Activated CD4-positive, alpha-beta T cell treated with anti-CD3 and anti-CD28 coated beads, Interleukin-2, amount 10 ng/mL, durations not matched to agents 24 days and 14 days (primary cell): ENCODE results near the gene SESN1. TPM values are rescaled to one million over a fixed set of nuclear protein-coding genes. Genes with fewer than 3 reads are reported as not detected.

Experiments used
- DNase-seq: peaks from one replicate; pipeline ENCODE4 v3.0.0; 2022
- H3K27ac Mint-ChIP-seq: one replicate; pipeline ENCODE4 v1.8.0; 2022; ENCODE audit warnings: mild to moderate bottlenecking, mixed read lengths
- H3K27me3 Mint-ChIP-seq: one replicate; pipeline ENCODE4 v1.8.0; 2022; ENCODE audit warnings: mixed read lengths
- H3K36me3 Mint-ChIP-seq: one replicate; pipeline ENCODE4 v1.8.0; 2022; ENCODE audit warnings: low read depth, mild to moderate bottlenecking, mixed read lengths
- H3K4me1 Mint-ChIP-seq: one replicate; pipeline ENCODE4 v1.8.0; 2021; ENCODE audit warnings: mixed read lengths
- H3K4me3 Mint-ChIP-seq: one replicate; pipeline ENCODE4 v1.8.0; 2022; ENCODE audit warnings: mild to moderate bottlenecking, moderate library complexity, mixed read lengths
- H3K9me3 Mint-ChIP-seq: one replicate; pipeline ENCODE4 v1.8.0; 2021; ENCODE audit warnings: mixed read lengths
- intact Hi-C: fragments of 100-400 bp; cut with micrococcal nuclease; formaldehyde crosslinking; loops from one replicate; pipeline ENCODE4 v1.15.1; 2023
- total RNA-seq: library from RNA; stranded (reverse); gene quantifications from 2 replicates; pipeline ENCODE4 v1.2.3, GENCODE V29; 2022

Gene SESN1
- total RNA-seq, 1 donor from 2014 or later: 11.5 TPM

- intact Hi-C loops: loop anchor here (5.0 kb wide), 1 partner anchor 48 kb away; no protein-coding TSS in a partner anchor
- Mint-ChIP-seq H3K9me3 (no peaks in the 10 kb centered on the region), H3K27me3 (no peaks in the 10 kb centered on the region), H3K4me3 (no peak overlapping the region), H3K36me3 (no peaks in the 10 kb centered on the region), H3K4me1 (peaks cover 22% of the 10 kb centered on the region), H3K27ac (no peak overlapping the region)
- no peak for DNase-seq
Measured at GRCh38 chr6:108958900-108959770, 135.5 kb downstream of the SESN1 start.

GRCh38 chr6:108957221-108957620, 137.4 kb downstream of the SESN1 start:
- Mint-ChIP-seq H3K9me3 (no peaks in the 10 kb centered on the region), H3K4me3 (no peak overlapping the region), H3K4me1 (peaks cover 22% of the 10 kb centered on the region), H3K36me3 (no peaks in the 10 kb centered on the region), H3K27ac (no peak overlapping the region), H3K27me3 (peaks cover 1% of the 10 kb centered on the region)
- DNase-seq: no peak
- intact Hi-C loops: loop anchor here (5.0 kb wide), 1 partner anchor 50 kb away; no protein-coding TSS in a partner anchor

- peak overlapping the region; percentile 44 for H3K27ac Mint-ChIP-seq
- H3K4me3 Mint-ChIP-seq: peak overlapping the region; percentile 13
- H3K27me3 Mint-ChIP-seq: peaks cover 1% of the 10 kb centered on the region
- H3K9me3 Mint-ChIP-seq: no peaks in the 10 kb centered on the region
- no peaks in the 10 kb centered on the region for H3K36me3 Mint-ChIP-seq
- intact Hi-C loops: loop anchor here (5.0 kb wide), 1 partner anchor 52 kb away; no protein-coding TSS in a partner anchor
- H3K4me1 Mint-ChIP-seq: peaks cover 22% of the 10 kb centered on the region
- peak; percentile 67 for DNase-seq
Measured at GRCh38 chr6:108955329-108955949, 139.2 kb downstream of the SESN1 start.

- Mint-ChIP-seq H3K27me3 (peaks cover 1% of the 10 kb centered on the region), H3K27ac (no peak overlapping the region), H3K4me1 (peaks cover 13% of the 10 kb centered on the region), H3K4me3 (no peak overlapping the region), H3K36me3 (no peaks in the 10 kb centered on the region), H3K9me3 (no peaks in the 10 kb centered on the region)
- intact Hi-C loops: no loop called here
- no peak for DNase-seq
Measured at GRCh38 chr6:108953681-108954080, 141.0 kb downstream of the SESN1 start.

GRCh38 chr6:108952776-108953486, 141.7 kb downstream of the SESN1 start:
- H3K9me3 Mint-ChIP-seq: no peaks in the 10 kb centered on the region
- DNase-seq: no peak
- no peaks in the 10 kb centered on the region for H3K36me3 Mint-ChIP-seq
- H3K4me1 Mint-ChIP-seq: peaks cover 16% of the 10 kb centered on the region
- intact Hi-C loops: no loop called here
- no peak overlapping the region for H3K27ac Mint-ChIP-seq
- no peak overlapping the region for H3K4me3 Mint-ChIP-seq
- H3K27me3 Mint-ChIP-seq: peaks cover 1% of the 10 kb centered on the region

- no peak for DNase-seq
- Mint-ChIP-seq H3K4me3 (no peak overlapping the region), H3K27me3 (peaks cover 1% of the 10 kb centered on the region), H3K36me3 (no peaks in the 10 kb centered on the region), H3K9me3 (no peaks in the 10 kb centered on the region), H3K27ac (no peak overlapping the region), H3K4me1 (peaks cover 27% of the 10 kb centered on the region)
- intact Hi-C loops: no loop called here
Measured at GRCh38 chr6:108951351-108951953, 143.2 kb downstream of the SESN1 start.

- intact Hi-C loops: no loop called here
- Mint-ChIP-seq H3K4me3 (no peak overlapping the region), H3K9me3 (no peaks in the 10 kb centered on the region), H3K27ac (no peak overlapping the region), H3K36me3 (no peaks in the 10 kb centered on the region), H3K4me1 (peaks cover 39% of the 10 kb centered on the region), H3K27me3 (peaks cover 1% of the 10 kb centered on the region)
- no peak for DNase-seq
Measured at GRCh38 chr6:108948181-108948661, 146.4 kb downstream of the SESN1 start.

GRCh38 chr6:108947114-108947854, 147.4 kb downstream of the SESN1 start:
- Mint-ChIP-seq H3K4me3 (peak overlapping the region; percentile 13), H3K9me3 (no peaks in the 10 kb centered on the region), H3K4me1 (peaks cover 47% of the 10 kb centered on the region), H3K27ac (peak overlapping the region; percentile 68), H3K27me3 (no peaks in the 10 kb centered on the region), H3K36me3 (no peaks in the 10 kb centered on the region)
- intact Hi-C loops: no loop called here
- no peak for DNase-seq

GRCh38 chr6:108946695-108947094, 148.0 kb downstream of the SESN1 start:
- Mint-ChIP-seq H3K36me3 (no peaks in the 10 kb centered on the region), H3K27ac (peak overlapping the region; percentile 68), H3K27me3 (no peaks in the 10 kb centered on the region), H3K4me1 (peaks cover 51% of the 10 kb centered on the region), H3K4me3 (peak overlapping the region; percentile 13), H3K9me3 (no peaks in the 10 kb centered on the region)
- intact Hi-C loops: no loop called here
- DNase-seq: no peak

GRCh38 chr6:108945681-108946159, 148.9 kb downstream of the SESN1 start:
- Mint-ChIP-seq H3K27me3 (no peaks in the 10 kb centered on the region), H3K36me3 (peaks cover 2% of the 10 kb centered on the region), H3K9me3 (peaks cover 5% of the 10 kb centered on the region), H3K27ac (no peak overlapping the region), H3K4me1 (peaks cover 56% of the 10 kb centered on the region), H3K4me3 (no peak overlapping the region)
- no peak for DNase-seq
- intact Hi-C loops: loop anchor here (2.0 kb wide), 1 partner anchor 71 kb away; no protein-coding TSS in a partner anchor

GRCh38 chr6:108944707-108945680, 149.7 kb downstream of the SESN1 start:
- H3K4me1 Mint-ChIP-seq: peaks cover 57% of the 10 kb centered on the region
- H3K27me3 Mint-ChIP-seq: no peaks in the 10 kb centered on the region
- peak overlapping the region; percentile 27 for H3K4me3 Mint-ChIP-seq
- no peak for DNase-seq
- H3K9me3 Mint-ChIP-seq: peaks cover 5% of the 10 kb centered on the region
- peaks cover 3% of the 10 kb centered on the region for H3K36me3 Mint-ChIP-seq
- intact Hi-C loops: loop anchor here (2.0 kb wide), 1 partner anchor 70 kb away; no protein-coding TSS in a partner anchor
- peak overlapping the region; percentile 34 for H3K27ac Mint-ChIP-seq

GRCh38 chr6:108944071-108944470, 150.6 kb downstream of the SESN1 start:
- no peak overlapping the region for H3K27ac Mint-ChIP-seq
- intact Hi-C loops: loop anchor here (2.0 kb wide), 1 partner anchor 69 kb away; no protein-coding TSS in a partner anchor

More at GRCh38 chr6:108944071-108944470, 150.6 kb downstream of the SESN1 start:
- peaks cover 9% of the 10 kb centered on the region for H3K36me3 Mint-ChIP-seq
- DNase-seq: no peak
- H3K4me3 Mint-ChIP-seq: no peak overlapping the region
- peaks cover 9% of the 10 kb centered on the region for H3K9me3 Mint-ChIP-seq
- no peaks in the 10 kb centered on the region for H3K27me3 Mint-ChIP-seq
- H3K4me1 Mint-ChIP-seq: peaks cover 62% of the 10 kb centered on the region
